ENCODE measurements around the gene ACAN.

The ACAN gene

GRCh38 chr15:88803241-88803919, at the start of gene ACAN:
Gene ACAN (plus strand): TSS chr15:88803436. CDS start chr15:88836207, 32,771 bp downstream.
- no peak for DNase-seq (ENCODE audit: low read depth in 2 of 3, low spot score in 1 of 3)

DNA sequence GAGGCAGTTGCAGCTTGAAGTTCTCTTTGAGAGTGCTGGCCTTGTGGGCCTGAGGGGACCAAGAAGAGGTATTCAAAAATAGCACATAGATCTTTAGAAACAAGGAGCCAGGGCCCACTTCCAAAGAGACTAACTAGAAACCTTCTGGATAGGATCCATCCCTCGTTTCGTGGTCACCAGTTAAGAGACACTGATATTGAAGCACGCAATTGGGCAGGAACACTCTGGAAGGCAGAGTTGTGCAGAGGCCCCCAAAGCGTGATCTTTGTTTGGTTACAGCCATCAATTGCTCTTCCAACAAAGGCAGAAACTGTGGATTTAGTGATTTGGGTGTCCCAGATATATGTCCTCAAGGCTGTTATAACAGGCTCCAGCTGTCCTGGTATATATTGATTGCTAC, 46.7 kb upstream of the ACAN start:
- no peak for DNase-seq (ENCODE audit: low read depth in 2 of 3, low spot score in 1 of 3)

- DNase-seq (ENCODE audit: low read depth in 2 of 3, low spot score in 1 of 3): no peak
Observed at GRCh38 chr15:88756921-88757320, 46.3 kb upstream of the ACAN start.

DNA sequence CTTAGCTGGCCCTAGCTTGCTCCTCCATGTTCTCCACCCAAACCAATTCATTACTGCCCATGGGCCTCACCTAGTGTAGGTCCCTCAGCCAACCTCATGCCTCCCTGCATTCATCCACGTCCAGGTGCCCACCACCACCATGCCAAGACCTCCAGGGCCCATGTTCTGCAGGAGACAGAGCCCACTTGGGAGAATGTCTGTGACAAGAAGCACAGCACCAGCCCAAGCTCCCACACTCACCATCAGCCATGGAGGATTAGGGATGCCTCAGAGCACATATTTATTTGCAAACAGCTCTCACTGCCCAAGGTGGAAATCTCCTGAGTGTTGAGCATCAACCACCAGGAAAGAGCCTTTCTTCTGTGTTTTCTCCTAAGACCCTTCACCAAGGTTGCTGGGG, 43.4 kb upstream of the ACAN start:
- no peak for DNase-seq (ENCODE audit: low read depth in 2 of 3, low spot score in 1 of 3)

- DNase-seq (ENCODE audit: low read depth in 2 of 3, low spot score in 1 of 3): no peak
Observed at GRCh38 chr15:88764448-88764847, 38.8 kb upstream of the ACAN start.

GRCh38 chr15:88765212-88765611, 38.0 kb upstream of the ACAN start:
- DNase-seq (ENCODE audit: low read depth in 2 of 3, low spot score in 1 of 3): no peak

- no peak for DNase-seq (ENCODE audit: low read depth in 2 of 3, low spot score in 1 of 3)
Observed at GRCh38 chr15:88769161-88769971, 33.9 kb upstream of the ACAN start.

- DNase-seq (ENCODE audit: low read depth in 2 of 3, low spot score in 1 of 3): no peak
Observed at GRCh38 chr15:88775776-88776175, 27.5 kb upstream of the ACAN start.

DNA sequence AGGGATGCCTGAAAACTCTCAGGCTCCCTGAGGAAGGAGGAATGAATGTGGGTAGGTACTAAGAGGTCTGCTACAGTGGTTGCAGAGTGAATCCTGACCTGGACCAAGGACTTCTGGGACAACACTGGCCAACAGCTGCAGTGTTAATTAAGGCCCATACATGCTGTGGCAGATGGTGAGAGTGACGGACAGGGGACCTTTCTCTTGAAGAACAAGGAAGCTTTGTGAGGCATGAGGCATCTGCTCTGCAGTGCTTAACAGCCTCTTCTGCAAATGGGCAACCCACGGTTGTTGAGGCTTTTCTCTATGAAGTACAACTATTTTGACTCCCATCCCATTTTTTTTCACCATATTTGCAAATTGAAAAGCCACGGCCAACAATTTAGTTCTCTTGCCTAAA, 26.6 kb upstream of the ACAN start:
- no peak for DNase-seq (ENCODE audit: low read depth in 2 of 3, low spot score in 1 of 3)

- no peak for DNase-seq (ENCODE audit: low read depth in 2 of 3, low spot score in 1 of 3)
Observed at GRCh38 chr15:88779944-88780343, 23.3 kb upstream of the ACAN start.

DNA sequence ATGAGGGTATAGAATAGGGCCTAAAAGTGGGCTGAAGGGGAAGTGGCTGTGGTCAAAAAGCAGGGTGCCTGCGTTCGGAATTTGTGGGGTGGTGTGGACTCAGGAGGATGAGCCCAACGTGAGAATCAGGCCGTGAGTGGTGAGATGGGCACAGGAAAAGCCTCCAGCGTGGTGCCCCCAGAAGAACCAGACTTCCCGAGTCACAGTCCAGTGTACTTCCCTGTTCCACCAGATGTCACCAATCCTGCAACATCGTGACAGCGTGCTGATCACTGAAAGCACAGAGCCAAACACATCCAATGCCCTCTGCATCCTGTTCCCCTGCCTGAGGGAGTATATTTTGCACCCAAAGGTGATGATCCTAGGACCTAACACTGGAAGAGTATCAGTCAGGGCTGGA, 20.8 kb upstream of the ACAN start:
- DNase-seq (ENCODE audit: low read depth in 2 of 3, low spot score in 1 of 3): no peak

- DNase-seq (ENCODE audit: low read depth in 2 of 3, low spot score in 1 of 3): no peak
Observed at GRCh38 chr15:88785217-88785616, 18.0 kb upstream of the ACAN start.

GRCh38 chr15:88788036-88788435, 15.2 kb upstream of the ACAN start:
- DNase-seq (ENCODE audit: low read depth in 2 of 3, low spot score in 1 of 3): no peak

DNA sequence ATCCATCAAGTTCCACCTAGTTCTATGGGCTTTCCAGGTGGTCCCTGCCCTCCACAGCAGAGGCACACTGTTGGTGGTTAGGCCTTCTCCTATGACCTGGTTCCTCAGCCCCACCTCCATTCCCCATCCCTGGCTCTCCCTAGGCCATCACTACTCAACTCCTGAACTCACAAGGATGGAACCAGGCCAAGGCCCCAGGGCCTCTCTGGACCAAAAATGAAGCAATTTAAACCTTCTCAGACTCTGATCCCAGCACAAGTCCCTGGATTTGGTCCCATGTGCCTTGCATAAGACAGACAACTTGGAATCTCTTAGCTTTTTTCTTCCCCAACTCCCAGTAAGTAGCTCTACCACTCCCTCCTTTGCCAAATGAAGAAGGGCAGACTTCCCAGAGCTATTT, 14.4 kb upstream of the ACAN start:
- DNase-seq (ENCODE audit: low read depth in 2 of 3, low spot score in 1 of 3): no peak

- no peak for DNase-seq (ENCODE audit: low read depth in 2 of 3, low spot score in 1 of 3)
Observed at GRCh38 chr15:88790486-88790885, 12.8 kb upstream of the ACAN start.

DNA sequence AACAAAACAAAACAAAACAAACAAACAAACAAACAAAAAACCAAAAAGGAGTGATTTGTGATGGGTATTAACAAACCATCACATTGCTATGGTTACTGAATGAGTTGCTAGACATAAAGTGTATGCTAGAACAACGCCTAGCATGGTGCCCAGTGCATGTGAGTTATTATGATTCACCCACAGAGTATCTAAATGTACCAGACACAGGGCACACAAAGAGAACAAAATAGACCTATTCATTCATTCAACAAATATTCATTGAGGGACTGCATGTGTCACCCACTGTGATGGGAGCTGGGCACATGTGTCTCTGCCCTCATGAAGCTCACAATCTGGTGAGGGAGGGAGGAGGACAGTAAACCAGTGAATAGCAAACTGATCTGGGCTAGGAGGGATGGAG, 11.6 kb upstream of the ACAN start:
- no peak for DNase-seq (ENCODE audit: low read depth in 2 of 3, low spot score in 1 of 3)

GRCh38 chr15:88792342-88793282, 10.6 kb upstream of the ACAN start:
- no peak for DNase-seq (ENCODE audit: low read depth in 2 of 3, low spot score in 1 of 3)

- no peak for DNase-seq (ENCODE audit: low read depth in 2 of 3, low spot score in 1 of 3)
Observed at GRCh38 chr15:88794001-88794400, 9.2 kb upstream of the ACAN start.

- DNase-seq (ENCODE audit: low read depth in 2 of 3, low spot score in 1 of 3): no peak
Observed at GRCh38 chr15:88797663-88798339, 5.4 kb upstream of the ACAN start.

- DNase-seq (ENCODE audit: low read depth in 2 of 3, low spot score in 1 of 3): no peak
Observed at GRCh38 chr15:88799341-88799740, 3.9 kb upstream of the ACAN start.

DNA sequence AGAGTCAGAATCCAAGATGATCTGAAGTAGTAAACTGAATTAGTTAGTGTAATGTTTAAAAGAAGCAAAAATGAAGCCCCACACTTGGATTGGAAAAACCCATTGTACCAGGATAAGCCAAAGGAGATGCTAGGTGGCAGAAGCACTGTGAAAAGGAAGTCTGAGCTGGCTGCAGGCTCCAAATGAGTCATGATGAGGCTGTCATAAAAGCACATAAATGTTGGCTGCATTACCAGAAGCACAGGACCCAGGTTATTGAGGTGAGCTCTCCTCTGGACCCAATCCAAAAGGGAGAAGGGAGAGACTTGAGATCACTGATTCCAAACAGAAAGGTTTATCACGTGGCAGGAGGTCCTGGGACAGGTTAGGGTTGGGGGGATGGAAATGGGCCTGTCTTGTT, 3.2 kb upstream of the ACAN start:
- no peak for DNase-seq (ENCODE audit: low read depth in 2 of 3, low spot score in 1 of 3)
